Endodermal cell (in vitro differentiated cells): ENCODE results near the gene BMPR1B. TPM values are rescaled to one million over a fixed set of nuclear protein-coding genes. Genes with fewer than 3 reads are reported as not detected.
"Not testable (repeated sequence)": the region's sequence is repeated elsewhere in the genome, so short reads cannot be mapped to it uniquely, and the experiment has no call there.

Experiments used
- DNase-seq: peaks from one replicate; pipeline ENCODE4 v3.0.0-alpha.2; 2017
- H3K27ac ChIP-seq: 2 replicates; pipeline ENCODE4 v1.5.1; 2013; ENCODE audit warnings: mild to moderate bottlenecking, low read depth, low read length, moderate library complexity
- H3K27me3 ChIP-seq: 2 replicates; pipeline ENCODE4 v1.6.1; 2013; ENCODE audit warnings: mild to moderate bottlenecking, low read length, moderate library complexity; ENCODE audit not compliant: insufficient read depth, control insufficient read depth, poor library complexity, severe bottlenecking
- H3K36me3 ChIP-seq: 2 replicates; pipeline ENCODE4 v1.7.0; 2013; ENCODE audit warnings: mild to moderate bottlenecking, low read length, moderate library complexity; ENCODE audit not compliant: control insufficient read depth, insufficient read depth
- H3K4me1 ChIP-seq: one replicate; pipeline ENCODE4 v1.7.0; 2013; ENCODE audit warnings: low read length; ENCODE audit not compliant: control insufficient read depth, insufficient read depth
- H3K4me3 ChIP-seq: 2 replicates; pipeline ENCODE4 v1.5.1; 2013; ENCODE audit warnings: mild to moderate bottlenecking, low read length, moderate library complexity
- H3K9ac ChIP-seq: 2 replicates; pipeline ENCODE4 v1.6.1; 2013; ENCODE audit warnings: mild to moderate bottlenecking, low read length, moderate library complexity; ENCODE audit not compliant: poor library complexity, severe bottlenecking; ENCODE audit errors: extremely low read depth
- H3K9me3 ChIP-seq: 2 replicates; pipeline ENCODE4 v1.6.1; 2013; ENCODE audit warnings: mild to moderate bottlenecking, low read length, moderate library complexity; ENCODE audit not compliant: control insufficient read depth
- H3K27ac Mint-ChIP-seq: 2 replicates; pipeline ENCODE4 v1.8.0; 2020; ENCODE audit warnings: mixed read lengths
- H3K27me3 Mint-ChIP-seq: 2 replicates; pipeline ENCODE4 v1.8.0; 2021; ENCODE audit warnings: mild to moderate bottlenecking, mixed read lengths; ENCODE audit not compliant: insufficient read depth
- H3K36me3 Mint-ChIP-seq: 2 replicates; pipeline ENCODE4 v1.8.0; 2020; ENCODE audit warnings: low read depth, mixed read lengths
- H3K4me1 Mint-ChIP-seq: 2 replicates; pipeline ENCODE4 v1.8.0; 2020; ENCODE audit warnings: mixed read lengths
- H3K4me3 Mint-ChIP-seq: 2 replicates; pipeline ENCODE4 v1.8.0; 2020; ENCODE audit warnings: mild to moderate bottlenecking, moderate library complexity, mixed read lengths
- H3K9me3 Mint-ChIP-seq: 2 replicates; pipeline ENCODE4 v1.8.0; 2020; ENCODE audit warnings: mild to moderate bottlenecking, mixed read lengths
- WGBS, 2 experiments: methylation state at CpG; one replicate each; pipeline versions ENCODE4 v1.1.5 to v1.1.7; 2013; ENCODE audit warnings: missing lambda C conversion rate in 2 of 2, mixed read lengths in 1 of 2; ENCODE audit not compliant: insufficient coverage in 1 of 2, insufficient read length in 1 of 2; 5-methylcytosine and 5-hydroxymethylcytosine counted together
- total RNA-seq, 2 donors: library from RNA; stranded (reverse); fragmentation: NEBNext Ultra II Directional in 1 of 2; extraction: Animal tissue kit (Norgen Biotek cat#: 25700) in 1 of 2; gene quantifications; 2 replicates in 1 of 2; 3 replicates in 1 of 2; pipeline ENCODE4 v1.2.1, GENCODE V29; 2021
- TF ChIP-seq, protein P1 (sequence below): fragments of 200-600 bp; sonication (generic); conservative IDR thresholded peaks from 2 replicates; pipeline ENCODE4 v1.5.0; 2021; ENCODE audit warnings: antibody characterized with exemption, mild to moderate bottlenecking

The BMPR1B gene
- total RNA-seq, 2 donors from 2014 or later = 2.8 to 3.6 TPM

DNA sequence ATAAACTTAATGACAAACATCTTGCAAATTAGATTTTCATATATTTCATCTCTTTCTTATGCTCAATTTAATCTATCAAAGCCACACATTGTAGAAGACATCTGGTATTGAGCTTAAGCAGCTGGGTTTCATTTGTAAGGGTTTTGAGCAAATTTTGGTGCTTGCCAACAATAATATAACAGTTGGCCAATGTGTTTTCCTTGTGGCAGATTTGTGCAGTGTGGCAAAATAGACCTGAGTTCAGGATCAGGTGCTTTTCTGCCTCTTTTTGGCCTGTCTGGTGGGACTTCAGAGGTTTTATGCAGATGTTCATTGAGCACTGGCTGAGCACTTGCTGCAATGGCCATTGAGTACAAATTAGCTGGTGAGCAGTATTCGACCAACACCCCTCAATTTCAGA is 301.9 kb downstream of the BMPR1B start:
- Mint-ChIP-seq H3K4me1 (peaks cover 5% of the 10 kb centered on the region), H3K27ac (no peak overlapping the region), H3K4me3 (no peak overlapping the region), H3K9me3 (peaks cover 9% of the 10 kb centered on the region), H3K27me3 (no peaks in the 10 kb centered on the region), H3K36me3 (no peaks in the 10 kb centered on the region)
- TF ChIP-seq, protein P1, sequence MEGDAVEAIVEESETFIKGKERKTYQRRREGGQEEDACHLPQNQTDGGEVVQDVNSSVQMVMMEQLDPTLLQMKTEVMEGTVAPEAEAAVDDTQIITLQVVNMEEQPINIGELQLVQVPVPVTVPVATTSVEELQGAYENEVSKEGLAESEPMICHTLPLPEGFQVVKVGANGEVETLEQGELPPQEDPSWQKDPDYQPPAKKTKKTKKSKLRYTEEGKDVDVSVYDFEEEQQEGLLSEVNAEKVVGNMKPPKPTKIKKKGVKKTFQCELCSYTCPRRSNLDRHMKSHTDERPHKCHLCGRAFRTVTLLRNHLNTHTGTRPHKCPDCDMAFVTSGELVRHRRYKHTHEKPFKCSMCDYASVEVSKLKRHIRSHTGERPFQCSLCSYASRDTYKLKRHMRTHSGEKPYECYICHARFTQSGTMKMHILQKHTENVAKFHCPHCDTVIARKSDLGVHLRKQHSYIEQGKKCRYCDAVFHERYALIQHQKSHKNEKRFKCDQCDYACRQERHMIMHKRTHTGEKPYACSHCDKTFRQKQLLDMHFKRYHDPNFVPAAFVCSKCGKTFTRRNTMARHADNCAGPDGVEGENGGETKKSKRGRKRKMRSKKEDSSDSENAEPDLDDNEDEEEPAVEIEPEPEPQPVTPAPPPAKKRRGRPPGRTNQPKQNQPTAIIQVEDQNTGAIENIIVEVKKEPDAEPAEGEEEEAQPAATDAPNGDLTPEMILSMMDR = no peak
- no peak for DNase-seq
- Histone ChIP-seq H3K4me3 (no peak overlapping the region), H3K9ac (no peak overlapping the region), H3K4me1 (no peaks in the 10 kb centered on the region), H3K27ac (no peak overlapping the region), H3K36me3 (no peaks in the 10 kb centered on the region), H3K27me3 (no peaks in the 10 kb centered on the region), H3K9me3 (peaks cover 7% of the 10 kb centered on the region)
- WGBS, 2 experiments = 90% methylated on average over 1 of the region's 1 CpG; no CpG with 5 or more reads in 1 of the 2 experiments

DNA sequence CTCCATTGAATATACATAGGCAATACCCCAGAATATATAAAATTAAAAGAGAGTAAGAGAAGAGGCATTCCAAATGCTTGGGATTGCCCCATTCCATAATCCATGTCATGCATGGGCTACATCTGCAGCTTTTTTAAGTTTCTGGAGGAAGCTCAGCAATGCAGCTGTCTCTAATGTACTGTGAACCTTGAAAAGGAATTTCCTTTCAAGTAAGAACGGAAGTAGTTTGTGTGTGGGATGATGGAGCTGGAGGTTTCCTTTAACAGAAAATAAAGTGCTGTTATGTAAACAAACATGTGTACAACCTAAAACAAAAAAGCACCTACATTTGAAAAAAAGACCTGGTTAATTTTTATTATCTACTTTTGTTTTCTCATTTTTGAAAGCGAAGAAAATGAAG is 303.5 kb downstream of the BMPR1B start:
- WGBS, 2 experiments = 80 to 88% methylated on average over 1 to 2 of the region's 2 CpGs
- Mint-ChIP-seq H3K27me3 (no peaks in the 10 kb centered on the region), H3K36me3 (no peaks in the 10 kb centered on the region), H3K9me3 (peaks cover 9% of the 10 kb centered on the region), H3K4me3 (no peak overlapping the region), H3K27ac (no peak overlapping the region), H3K4me1 (peaks cover 5% of the 10 kb centered on the region)
- peak overlapping the region; percentile 67 for H3K27ac ChIP-seq
- H3K4me1 ChIP-seq = no peaks in the 10 kb centered on the region
- TF ChIP-seq, protein P1 = no peak
- no peak for DNase-seq
- peaks cover 8% of the 10 kb centered on the region for H3K9me3 ChIP-seq
- no peaks in the 10 kb centered on the region for H3K27me3 ChIP-seq
- no peak overlapping the region for H3K9ac ChIP-seq
- H3K36me3 ChIP-seq = no peaks in the 10 kb centered on the region
- H3K4me3 ChIP-seq = no peak overlapping the region

DNA sequence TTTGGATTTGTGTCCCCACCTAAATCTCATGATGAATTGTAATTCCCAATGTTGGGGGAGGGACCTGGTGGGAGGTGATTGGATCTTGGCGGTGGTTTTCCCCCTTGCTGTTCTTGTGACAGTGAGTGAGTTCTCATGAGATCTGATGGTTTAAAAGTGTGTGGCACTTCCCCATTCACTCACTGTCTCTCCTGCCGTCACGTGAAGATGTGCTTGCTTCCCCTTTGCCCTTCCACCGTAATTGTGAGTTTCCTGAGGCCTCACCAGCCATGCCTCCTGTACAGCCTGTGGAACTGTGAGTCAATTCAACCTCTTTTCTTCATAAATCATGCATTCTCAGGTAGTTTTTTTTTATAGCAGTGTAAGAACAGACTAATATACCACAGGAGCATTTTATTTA is 304.0 kb downstream of the BMPR1B start:
- DNase-seq, H3K27ac Mint-ChIP-seq: not testable (repeated sequence)

DNA sequence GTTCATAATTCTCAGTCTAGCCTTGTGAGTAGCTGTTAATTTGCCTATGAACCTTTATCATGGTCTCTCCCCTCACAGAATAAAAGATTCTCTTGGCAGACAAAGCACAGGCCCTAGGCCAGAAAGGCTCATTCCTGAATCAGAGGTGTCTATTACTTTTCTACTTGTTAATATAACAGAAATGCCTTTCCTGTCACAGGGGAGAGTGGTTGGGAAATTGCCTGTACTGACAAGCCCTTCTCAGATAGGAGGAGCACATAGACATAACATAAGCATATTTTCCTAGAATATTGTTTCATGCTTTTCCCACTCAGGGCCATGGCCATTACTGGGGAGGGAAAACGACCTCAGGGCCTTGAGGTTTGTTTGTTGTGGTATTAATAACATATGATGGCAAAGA is 308.3 kb downstream of the BMPR1B start:
- peaks cover 3% of the 10 kb centered on the region for H3K4me1 ChIP-seq
- H3K9ac ChIP-seq = no peak overlapping the region
- H3K9me3 ChIP-seq = peaks cover 8% of the 10 kb centered on the region
- H3K36me3 ChIP-seq = no peaks in the 10 kb centered on the region
- H3K27ac Mint-ChIP-seq = no peak overlapping the region
- H3K4me3 ChIP-seq = no peak overlapping the region
- H3K4me1 Mint-ChIP-seq = peaks cover 14% of the 10 kb centered on the region
- H3K27me3 ChIP-seq = no peaks in the 10 kb centered on the region
- H3K9me3 Mint-ChIP-seq = peaks cover 9% of the 10 kb centered on the region
- 76% methylated on average over 1 of the region's 1 CpG; no CpG with 5 or more reads in 1 of the 2 experiments for WGBS, 2 experiments
- no peak overlapping the region for H3K27ac ChIP-seq
- TF ChIP-seq, protein P1 = no peak
- no peak overlapping the region for H3K4me3 Mint-ChIP-seq
- no peaks in the 10 kb centered on the region for H3K27me3 Mint-ChIP-seq
- no peaks in the 10 kb centered on the region for H3K36me3 Mint-ChIP-seq
- no peak for DNase-seq

More for the DNA sequence above, 304.0 kb downstream of the BMPR1B start:
- not testable (repeated sequence) for H3K9me3 Mint-ChIP-seq, H3K27me3 ChIP-seq, H3K36me3 Mint-ChIP-seq, H3K36me3 ChIP-seq, H3K27me3 Mint-ChIP-seq, H3K4me1 ChIP-seq, H3K4me1 Mint-ChIP-seq, H3K9me3 ChIP-seq, H3K9ac ChIP-seq, H3K4me3 ChIP-seq, H3K4me3 Mint-ChIP-seq
- H3K27ac ChIP-seq = peak overlapping the region; percentile 67
- 50 to 86% methylated on average over 3 to 4 of the region's 4 CpGs for WGBS, 2 experiments
